Measurements from ENCODE around the gene HYI.

HYI gene

DNA sequence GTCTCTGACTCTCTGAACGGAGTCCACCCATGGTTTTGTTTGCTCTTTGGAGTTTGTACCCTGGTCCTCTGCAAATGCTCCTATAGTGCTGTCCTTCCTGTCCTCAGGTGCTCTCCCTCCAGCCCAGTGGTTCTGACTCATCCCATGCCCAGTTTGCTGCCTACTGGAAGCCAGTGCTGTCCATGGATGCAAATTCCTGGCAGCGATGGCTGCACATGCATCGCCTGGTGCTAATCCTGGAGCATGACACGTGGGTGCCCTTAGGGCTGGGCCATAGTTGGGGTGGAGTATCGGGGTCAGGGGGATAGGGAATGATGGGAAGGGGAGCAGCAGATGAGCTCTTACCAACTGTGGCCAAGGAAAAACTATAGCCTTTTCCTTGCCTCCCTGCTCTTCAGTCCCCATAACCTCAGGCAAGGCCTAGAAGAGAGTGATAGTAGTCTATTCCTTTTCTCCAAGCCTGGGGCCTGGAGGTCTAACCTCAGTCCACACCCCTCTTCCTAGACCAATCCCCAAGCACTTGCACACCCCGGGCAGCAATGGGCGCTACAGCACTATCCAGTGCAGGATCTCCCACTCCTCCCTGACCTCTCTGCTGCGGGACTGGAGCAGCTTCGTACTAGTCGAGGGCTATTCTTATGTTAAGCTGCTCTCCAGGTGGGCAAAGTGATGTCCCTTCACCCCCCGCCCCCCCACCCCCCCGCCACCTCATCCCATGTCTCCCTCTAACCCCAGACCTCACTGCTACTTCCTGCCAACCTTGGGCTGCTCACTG lies 31.6 kb downstream of the HYI start:
- no peak overlapping the region for H2AFZ ChIP-seq (ENCODE audit: low read length)
- no peaks in the 10 kb centered on the region for H3K4me1 ChIP-seq (ENCODE audit: control insufficient read depth in 2 of 2, insufficient read depth in 1 of 2, low read depth in 1 of 2, low read length in 2 of 2)
- H3K79me1 ChIP-seq (ENCODE audit: low read depth, low read length): no peaks in the 10 kb centered on the region
- no peak overlapping the region for H3K27ac ChIP-seq (replicated peaks; ENCODE audit: low read length)
- H3K23ac ChIP-seq (ENCODE audit: low read depth, low read length, poor library complexity): no peak overlapping the region
- H2BK12ac ChIP-seq (ENCODE audit: low read length): no peak overlapping the region
- H2BK15ac ChIP-seq (ENCODE audit: low read length): no peak overlapping the region
- H2AK5ac ChIP-seq (ENCODE audit: low read depth, low read length): no peak overlapping the region
- no peak overlapping the region for H3K9ac ChIP-seq (ENCODE audit: low read depth, low read length, poor library complexity)
- no CpG with 5 or more reads among the region's 12 CpGs for WGBS, 2 donors (ENCODE audit: extremely low coverage in 2 of 2, insufficient read length in 2 of 2, insufficient replicate concordance in 1 of 2)
- H3K4me2 ChIP-seq (ENCODE audit: insufficient read depth, low read length, poor library complexity, severe bottlenecking): no peak overlapping the region
- no peak overlapping the region for H2BK5ac ChIP-seq (ENCODE audit: low read length)
- no peak overlapping the region for H2BK120ac ChIP-seq (ENCODE audit: low read depth, low read length)
- no peak overlapping the region for H4K91ac ChIP-seq (ENCODE audit: low read depth, low read length, poor library complexity)
- H3K18ac ChIP-seq (ENCODE audit: low read length): no peak overlapping the region
- peaks cover 60 to 93% of the 10 kb centered on the region in 2 donors for H3K36me3 ChIP-seq (replicated peaks in 1 of 2; ENCODE audit: control insufficient read depth in 2 of 2, insufficient read depth in 2 of 2, low read length in 2 of 2)
- DNase-seq (ENCODE audit: low spot score): no peak
- H4K8ac ChIP-seq (ENCODE audit: low read depth, low read length): no peak overlapping the region
- H3K27me3 ChIP-seq (ENCODE audit: control insufficient read depth in 3 of 3, insufficient read depth in 3 of 3, low read depth in 1 of 3, low read length in 3 of 3): no peaks in the 10 kb centered on the region
- H3K9me3 ChIP-seq (replicated peaks in 1 of 2; ENCODE audit: control insufficient read depth in 2 of 2, insufficient read depth in 1 of 2, low read depth in 1 of 2, low read length in 2 of 2): no peaks in the 10 kb centered on the region
- H3K4ac ChIP-seq (ENCODE audit: low read length): no peak overlapping the region
- no peak overlapping the region for H3K14ac ChIP-seq (ENCODE audit: low read length)
- no peak overlapping the region for H3K4me3 ChIP-seq (ENCODE audit: low read length in 2 of 2)

DNA sequence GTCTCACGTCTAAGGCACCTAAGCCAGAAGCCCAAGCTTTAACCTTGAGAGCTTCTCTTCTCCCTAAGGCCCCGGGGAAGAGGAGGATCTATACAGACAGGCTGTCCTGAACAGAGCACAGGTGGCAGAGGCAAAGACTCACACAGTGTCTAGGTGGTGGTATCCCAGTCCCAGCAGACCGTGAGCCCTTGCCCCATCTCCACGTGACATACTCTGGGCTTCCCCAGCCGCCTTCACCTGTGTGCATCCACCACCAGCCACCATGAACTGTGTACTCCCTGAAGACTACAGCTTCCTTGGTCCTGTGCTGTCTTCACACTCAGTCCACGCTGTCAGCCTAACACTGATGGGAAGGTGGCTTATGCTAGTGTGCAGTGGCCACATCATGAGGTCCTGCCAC lies 32.3 kb downstream of the HYI start:
- Histone ChIP-seq H3K23ac (ENCODE audit: low read depth, low read length, poor library complexity) (no peak overlapping the region), H3K4me2 (ENCODE audit: insufficient read depth, low read length, poor library complexity, severe bottlenecking) (no peak overlapping the region), H3K14ac (ENCODE audit: low read length) (no peak overlapping the region), H4K8ac (ENCODE audit: low read depth, low read length) (no peak overlapping the region), H2BK12ac (ENCODE audit: low read length) (no peak overlapping the region), H3K4me3 (ENCODE audit: low read length in 2 of 2) (peak overlapping the region in 1 of 2 donors; percentile 1), H2AK5ac (ENCODE audit: low read depth, low read length) (no peak overlapping the region), H2AFZ (ENCODE audit: low read length) (no peak overlapping the region), H3K79me1 (ENCODE audit: low read depth, low read length) (no peaks in the 10 kb centered on the region), H2BK15ac (ENCODE audit: low read length) (no peak overlapping the region), H3K9me3 (replicated peaks in 1 of 2; ENCODE audit: control insufficient read depth in 2 of 2, insufficient read depth in 1 of 2, low read depth in 1 of 2, low read length in 2 of 2) (no peaks in the 10 kb centered on the region), H3K18ac (ENCODE audit: low read length) (no peak overlapping the region), H3K4ac (ENCODE audit: low read length) (no peak overlapping the region), H2BK5ac (ENCODE audit: low read length) (no peak overlapping the region), H3K4me1 (ENCODE audit: control insufficient read depth in 2 of 2, insufficient read depth in 1 of 2, low read depth in 1 of 2, low read length in 2 of 2) (no peaks in the 10 kb centered on the region), H2BK120ac (ENCODE audit: low read depth, low read length) (no peak overlapping the region), H3K9ac (ENCODE audit: low read depth, low read length, poor library complexity) (no peak overlapping the region), H3K27ac (replicated peaks; ENCODE audit: low read length) (no peak overlapping the region), H3K36me3 (replicated peaks in 1 of 2; ENCODE audit: control insufficient read depth in 2 of 2, insufficient read depth in 2 of 2, low read length in 2 of 2) (peaks cover 55 to 93% of the 10 kb centered on the region in 2 donors), H4K91ac (ENCODE audit: low read depth, low read length, poor library complexity) (no peak overlapping the region), H3K27me3 (ENCODE audit: control insufficient read depth in 3 of 3, insufficient read depth in 3 of 3, low read depth in 1 of 3, low read length in 3 of 3) (no peaks in the 10 kb centered on the region)
- no CpG with 5 or more reads among the region's 6 CpGs for WGBS, 2 donors (ENCODE audit: extremely low coverage in 2 of 2, insufficient read length in 2 of 2, insufficient replicate concordance in 1 of 2)
- no peak for DNase-seq (ENCODE audit: low spot score)

DNA sequence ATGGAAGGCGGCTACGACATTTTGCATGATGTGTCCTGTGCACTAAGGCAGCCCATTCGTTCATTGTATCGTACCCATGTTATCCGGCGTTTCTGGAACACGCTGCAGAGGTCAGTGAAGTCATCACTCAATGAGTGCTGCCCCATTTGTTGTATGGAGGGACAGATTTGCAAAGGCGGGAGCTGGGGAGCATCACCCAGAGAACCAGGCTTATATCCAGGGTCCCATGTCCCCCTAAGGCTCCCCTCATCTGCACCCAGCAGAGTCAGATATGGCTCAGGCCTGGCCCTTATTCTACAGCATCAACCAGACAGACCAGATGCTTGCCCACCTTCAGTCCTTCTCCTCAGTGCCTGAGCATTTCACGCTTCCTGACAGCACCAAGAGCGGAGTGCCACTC lies 32.9 kb downstream of the HYI start:
- no peak for DNase-seq (ENCODE audit: low spot score)
- peak overlapping the region; percentile 35 for H2BK5ac ChIP-seq (ENCODE audit: low read length)
- H3K27me3 ChIP-seq (ENCODE audit: control insufficient read depth in 3 of 3, insufficient read depth in 3 of 3, low read depth in 1 of 3, low read length in 3 of 3): no peaks in the 10 kb centered on the region
- H3K4ac ChIP-seq (ENCODE audit: low read length): no peak overlapping the region
- H3K79me1 ChIP-seq (ENCODE audit: low read depth, low read length): no peaks in the 10 kb centered on the region
- H2BK12ac ChIP-seq (ENCODE audit: low read length): no peak overlapping the region
- H4K8ac ChIP-seq (ENCODE audit: low read depth, low read length): no peak overlapping the region
- no peak overlapping the region for H2AFZ ChIP-seq (ENCODE audit: low read length)
- H2BK15ac ChIP-seq (ENCODE audit: low read length): no peak overlapping the region
- no peak overlapping the region for H3K27ac ChIP-seq (replicated peaks; ENCODE audit: low read length)
- H2AK5ac ChIP-seq (ENCODE audit: low read depth, low read length): no peak overlapping the region
- no peak overlapping the region for H3K23ac ChIP-seq (ENCODE audit: low read depth, low read length, poor library complexity)
- H3K14ac ChIP-seq (ENCODE audit: low read length): no peak overlapping the region
- peaks cover 54 to 93% of the 10 kb centered on the region in 2 donors for H3K36me3 ChIP-seq (replicated peaks in 1 of 2; ENCODE audit: control insufficient read depth in 2 of 2, insufficient read depth in 2 of 2, low read length in 2 of 2)
- no peaks in the 10 kb centered on the region for H3K9me3 ChIP-seq (replicated peaks in 1 of 2; ENCODE audit: control insufficient read depth in 2 of 2, insufficient read depth in 1 of 2, low read depth in 1 of 2, low read length in 2 of 2)
- no peak overlapping the region for H3K18ac ChIP-seq (ENCODE audit: low read length)
- H3K9ac ChIP-seq (ENCODE audit: low read depth, low read length, poor library complexity): no peak overlapping the region
- no CpG with 5 or more reads among the region's 10 CpGs for WGBS, 2 donors (ENCODE audit: extremely low coverage in 2 of 2, insufficient read length in 2 of 2, insufficient replicate concordance in 1 of 2)
- H3K4me3 ChIP-seq (ENCODE audit: low read length in 2 of 2): peak overlapping the region in 1 of 2 donors; percentile 27
- H2BK120ac ChIP-seq (ENCODE audit: low read depth, low read length): no peak overlapping the region
- H3K4me2 ChIP-seq (ENCODE audit: insufficient read depth, low read length, poor library complexity, severe bottlenecking): no peak overlapping the region
- no peak overlapping the region for H4K91ac ChIP-seq (ENCODE audit: low read depth, low read length, poor library complexity)
- no peaks in the 10 kb centered on the region for H3K4me1 ChIP-seq (ENCODE audit: control insufficient read depth in 2 of 2, insufficient read depth in 1 of 2, low read depth in 1 of 2, low read length in 2 of 2)

DNA sequence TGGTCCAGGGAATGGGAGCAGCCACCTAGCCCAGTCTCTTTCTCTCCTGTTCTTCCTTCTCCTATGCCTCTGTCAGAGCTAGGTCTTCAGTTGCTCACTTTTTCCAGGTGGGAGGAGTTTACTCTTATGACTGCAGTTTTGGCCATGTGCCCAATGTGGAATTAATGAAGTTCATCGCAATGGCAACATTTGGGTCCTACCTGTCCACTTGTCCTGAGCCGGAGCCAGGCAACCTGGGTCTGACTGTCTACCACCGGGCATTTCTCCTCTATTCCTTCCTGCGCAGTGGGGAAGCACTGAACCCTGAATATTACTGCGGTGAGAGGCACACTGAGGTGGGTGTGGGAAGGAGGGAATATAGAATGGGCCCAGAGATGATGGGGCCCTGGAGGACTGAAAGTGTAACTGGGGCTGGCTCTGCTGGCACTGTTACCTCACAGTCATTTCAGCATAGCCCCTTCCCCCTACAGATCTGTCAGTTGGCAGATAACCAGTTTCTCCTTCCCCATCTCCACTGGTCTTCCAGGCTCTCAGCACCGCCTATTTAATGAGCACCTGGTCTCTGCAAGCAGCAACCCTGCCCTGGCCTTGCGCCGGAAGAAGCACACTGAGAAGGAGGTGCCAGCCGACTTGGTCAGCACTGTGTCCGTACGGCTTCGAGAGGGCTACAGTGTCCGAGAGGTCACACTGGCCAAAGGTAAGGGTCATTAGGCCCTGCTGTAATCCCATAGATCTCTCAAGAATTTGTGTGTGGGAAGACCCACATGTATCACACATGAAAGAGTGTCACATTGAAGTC lies 33.9 kb downstream of the HYI start:
- H2AK5ac ChIP-seq (ENCODE audit: low read depth, low read length): no peak overlapping the region
- no CpG with 5 or more reads among the region's 13 CpGs for WGBS, 2 donors (ENCODE audit: extremely low coverage in 2 of 2, insufficient read length in 2 of 2, insufficient replicate concordance in 1 of 2)

More for the DNA sequence above, 33.9 kb downstream of the HYI start:
- Histone ChIP-seq H4K8ac (ENCODE audit: low read depth, low read length) (no peak overlapping the region), H2BK15ac (ENCODE audit: low read length) (no peak overlapping the region), H3K4me2 (ENCODE audit: insufficient read depth, low read length, poor library complexity, severe bottlenecking) (no peak overlapping the region), H2BK120ac (ENCODE audit: low read depth, low read length) (no peak overlapping the region), H2BK12ac (ENCODE audit: low read length) (no peak overlapping the region), H2BK5ac (ENCODE audit: low read length) (no peak overlapping the region), H3K27me3 (ENCODE audit: control insufficient read depth in 3 of 3, insufficient read depth in 3 of 3, low read depth in 1 of 3, low read length in 3 of 3) (no peaks in the 10 kb centered on the region), H3K27ac (replicated peaks; ENCODE audit: low read length) (no peak overlapping the region), H3K4me1 (ENCODE audit: control insufficient read depth in 2 of 2, insufficient read depth in 1 of 2, low read depth in 1 of 2, low read length in 2 of 2) (no peaks in the 10 kb centered on the region), H3K23ac (ENCODE audit: low read depth, low read length, poor library complexity) (no peak overlapping the region), H3K9ac (ENCODE audit: low read depth, low read length, poor library complexity) (peak overlapping the region; percentile 25), H3K4ac (ENCODE audit: low read length) (no peak overlapping the region), H3K18ac (ENCODE audit: low read length) (no peak overlapping the region), H4K91ac (ENCODE audit: low read depth, low read length, poor library complexity) (no peak overlapping the region), H3K4me3 (ENCODE audit: low read length in 2 of 2) (no peak overlapping the region), H2AFZ (ENCODE audit: low read length) (no peak overlapping the region), H3K14ac (ENCODE audit: low read length) (no peak overlapping the region), H3K79me1 (ENCODE audit: low read depth, low read length) (no peaks in the 10 kb centered on the region), H3K9me3 (replicated peaks in 1 of 2; ENCODE audit: control insufficient read depth in 2 of 2, insufficient read depth in 1 of 2, low read depth in 1 of 2, low read length in 2 of 2) (no peaks in the 10 kb centered on the region), H3K36me3 (replicated peaks in 1 of 2; ENCODE audit: control insufficient read depth in 2 of 2, insufficient read depth in 2 of 2, low read length in 2 of 2) (peaks cover 51 to 93% of the 10 kb centered on the region in 2 donors)
- DNase-seq (ENCODE audit: low spot score): no peak

All from neuronal stem cell (in vitro differentiated cells).